AG09319 (cell line): ENCODE results near the gene PLEKHG5.

Source experiments
- DNase-seq: peaks from one replicate; pipeline ENCODE4 v3.0.0-alpha.2; 2010; ENCODE audit warnings: low read depth; ENCODE audit errors: extremely low read depth
- CTCF ChIP-seq: IDR thresholded peaks from 2 replicates; pipeline ENCODE4 v1.5.1; 2011; ENCODE audit warnings: low read depth, mild to moderate bottlenecking, inconsistent platforms, low read length, moderate library complexity

The PLEKHG5 gene, protein sequence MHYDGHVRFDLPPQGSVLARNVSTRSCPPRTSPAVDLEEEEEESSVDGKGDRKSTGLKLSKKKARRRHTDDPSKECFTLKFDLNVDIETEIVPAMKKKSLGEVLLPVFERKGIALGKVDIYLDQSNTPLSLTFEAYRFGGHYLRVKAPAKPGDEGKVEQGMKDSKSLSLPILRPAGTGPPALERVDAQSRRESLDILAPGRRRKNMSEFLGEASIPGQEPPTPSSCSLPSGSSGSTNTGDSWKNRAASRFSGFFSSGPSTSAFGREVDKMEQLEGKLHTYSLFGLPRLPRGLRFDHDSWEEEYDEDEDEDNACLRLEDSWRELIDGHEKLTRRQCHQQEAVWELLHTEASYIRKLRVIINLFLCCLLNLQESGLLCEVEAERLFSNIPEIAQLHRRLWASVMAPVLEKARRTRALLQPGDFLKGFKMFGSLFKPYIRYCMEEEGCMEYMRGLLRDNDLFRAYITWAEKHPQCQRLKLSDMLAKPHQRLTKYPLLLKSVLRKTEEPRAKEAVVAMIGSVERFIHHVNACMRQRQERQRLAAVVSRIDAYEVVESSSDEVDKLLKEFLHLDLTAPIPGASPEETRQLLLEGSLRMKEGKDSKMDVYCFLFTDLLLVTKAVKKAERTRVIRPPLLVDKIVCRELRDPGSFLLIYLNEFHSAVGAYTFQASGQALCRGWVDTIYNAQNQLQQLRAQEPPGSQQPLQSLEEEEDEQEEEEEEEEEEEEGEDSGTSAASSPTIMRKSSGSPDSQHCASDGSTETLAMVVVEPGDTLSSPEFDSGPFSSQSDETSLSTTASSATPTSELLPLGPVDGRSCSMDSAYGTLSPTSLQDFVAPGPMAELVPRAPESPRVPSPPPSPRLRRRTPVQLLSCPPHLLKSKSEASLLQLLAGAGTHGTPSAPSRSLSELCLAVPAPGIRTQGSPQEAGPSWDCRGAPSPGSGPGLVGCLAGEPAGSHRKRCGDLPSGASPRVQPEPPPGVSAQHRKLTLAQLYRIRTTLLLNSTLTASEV

GRCh38 chr1:6491480-6491962 is at the start of gene PLEKHG5:
TSS of gene PLEKHG5 (minus strand) at chr1:6491667. CDS start at chr1:6477571, 14,096 bp downstream.
- DNase-seq, result no peak
- no peak for TF ChIP-seq CTCF

GRCh38 chr1:6538956-6539355 is 47.5 kb upstream of the PLEKHG5 start:
- TF ChIP-seq CTCF, result no peak
- no peak for DNase-seq

- no peak for TF ChIP-seq CTCF
- no peak for DNase-seq
Observed at GRCh38 chr1:6536291-6536690, 44.8 kb upstream of the PLEKHG5 start.

DNA sequence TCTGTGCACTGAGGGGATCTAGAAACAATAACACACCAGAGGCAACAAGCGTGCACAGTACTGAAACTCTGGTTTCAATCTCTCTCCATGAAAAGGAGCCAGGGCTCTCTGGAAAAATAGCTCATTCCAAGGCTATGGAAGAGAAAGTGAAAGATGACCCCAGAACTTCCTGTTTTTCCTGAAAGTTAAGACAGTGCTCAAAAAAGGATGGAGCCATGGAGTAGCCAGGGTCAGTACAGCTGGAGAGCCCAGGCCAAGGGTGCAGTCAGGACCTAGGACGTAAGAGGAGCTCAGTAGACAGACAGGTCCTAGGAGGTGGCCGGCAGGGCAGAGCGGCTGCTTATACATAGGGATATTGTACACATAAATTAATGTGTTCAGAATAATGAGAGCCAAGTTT is 43.7 kb upstream of the PLEKHG5 start:
- no peak for DNase-seq
- no peak for TF ChIP-seq CTCF

- no peak for TF ChIP-seq CTCF
- DNase-seq, result no peak
Observed at GRCh38 chr1:6534248-6534822, 42.9 kb upstream of the PLEKHG5 start.

DNA sequence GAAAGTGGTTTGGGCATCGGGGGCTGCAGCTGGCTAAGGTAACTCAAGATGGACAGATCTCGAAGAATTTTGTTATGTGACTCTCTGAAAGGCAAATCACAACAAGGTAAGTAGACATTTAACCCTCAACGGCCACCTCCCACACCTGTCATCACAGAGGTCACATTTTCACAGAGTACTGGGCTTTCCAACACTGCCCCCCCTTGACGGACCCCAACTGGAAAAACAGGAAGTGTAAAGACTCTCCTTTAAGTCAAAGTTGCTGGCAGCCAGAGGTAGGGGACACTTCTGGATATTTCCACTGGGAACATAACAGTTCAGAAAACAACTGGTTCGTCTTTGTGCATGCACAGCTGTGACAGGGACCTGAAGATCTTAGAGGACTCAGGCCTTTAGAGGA is 40.5 kb upstream of the PLEKHG5 start:
- no peak for TF ChIP-seq CTCF
- no peak for DNase-seq
